M059J (cell line): ENCODE data around the gene KIR3DL3. TPM values are rescaled to one million over a fixed set of nuclear protein-coding genes. Genes with fewer than 3 reads are reported as not detected.
"Not testable (repeated sequence)": the region's sequence is repeated elsewhere in the genome, so short reads cannot be mapped to it uniquely, and the experiment has no call there.

ENCODE experiments used
- DNase-seq: peaks from one replicate; pipeline ENCODE4 v3.0.0-alpha.2; 2012; ENCODE audit warnings: low read depth
- total RNA-seq: library from RNA; depleted of rRNA; stranded (reverse); fragments of >200 nt; shearing (Covaris generic); gene quantifications from 2 replicates; pipeline ENCODE4 v1.2.3, GENCODE V29; 2014; rRNA removed

The KIR3DL3 gene
- not detected in 2 replicates for total RNA-seq

DNA sequence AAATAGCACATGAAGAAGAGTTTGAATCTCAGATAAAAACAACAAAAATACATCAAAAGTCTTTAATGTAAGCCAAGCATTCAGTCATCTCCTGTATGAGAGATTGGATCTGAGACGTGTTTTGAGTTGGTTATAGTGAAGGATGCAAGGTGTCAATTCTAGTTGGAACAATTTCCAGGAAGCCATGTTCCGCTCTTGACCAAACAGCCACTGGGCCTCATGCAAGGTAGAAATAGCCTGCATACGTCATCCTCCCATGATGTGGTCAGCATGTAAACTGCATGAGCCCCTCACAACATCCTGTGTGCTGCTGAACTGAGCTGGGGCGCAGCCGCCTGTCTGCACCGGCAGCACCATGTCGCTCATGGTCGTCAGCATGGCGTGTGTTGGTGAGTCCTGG is at the start of gene KIR3DL3:
Gene KIR3DL3 (plus strand): TSS at position 301 of the 400 bp plus-strand sequence. CDS start 55 bp downstream, at position 356.
- DNase-seq: no peak

DNA sequence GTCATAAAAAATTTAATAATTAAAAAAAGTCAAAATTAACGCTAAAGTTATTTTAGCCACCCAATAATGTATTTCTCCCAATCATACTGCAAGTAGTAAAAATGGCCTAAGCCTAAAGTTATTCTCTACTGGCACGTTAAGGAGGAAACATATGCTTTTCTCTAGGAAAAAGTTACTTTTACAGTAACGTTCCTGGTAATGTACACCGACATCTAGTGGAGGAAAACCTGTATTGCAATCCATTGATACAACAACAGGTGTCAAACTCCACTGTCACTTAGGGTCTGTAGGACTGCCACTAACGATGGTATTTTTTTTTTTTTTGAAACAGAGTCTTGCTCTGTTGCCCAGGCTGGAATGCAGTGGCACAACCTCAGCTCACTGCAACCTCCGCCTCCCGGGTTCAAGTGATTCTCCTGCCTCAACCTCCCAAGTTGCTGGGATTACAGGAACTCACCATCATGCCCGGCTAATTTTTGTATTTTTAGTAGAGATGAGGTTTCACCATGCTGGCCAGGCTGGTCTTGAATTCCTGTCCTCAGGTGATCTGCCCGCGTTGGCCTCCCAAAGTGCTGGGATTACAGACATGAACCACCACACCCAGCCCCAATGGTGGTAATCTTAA is 47.9 kb upstream of the KIR3DL3 start:
- peak; percentile 36 for DNase-seq

DNA sequence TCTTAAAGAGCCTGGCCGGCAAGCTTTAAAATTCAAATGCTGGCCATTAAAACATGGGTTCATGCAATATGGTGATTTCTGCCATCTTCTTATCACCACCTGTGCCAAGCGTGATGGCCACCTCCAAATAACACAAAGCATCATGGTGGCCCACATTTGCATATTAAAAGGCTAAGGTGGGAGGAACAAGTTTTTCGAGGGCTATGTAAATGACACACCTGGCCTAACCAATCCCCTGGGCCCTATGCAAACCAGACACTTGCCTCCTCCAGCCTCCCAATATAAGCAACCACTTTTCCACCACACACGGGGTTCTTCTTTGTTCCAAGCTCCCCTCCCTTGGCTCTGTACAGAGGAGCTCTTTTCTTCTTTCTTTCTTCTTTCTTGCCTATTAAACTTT is 47.0 kb upstream of the KIR3DL3 start:
- DNase-seq: no peak

DNA sequence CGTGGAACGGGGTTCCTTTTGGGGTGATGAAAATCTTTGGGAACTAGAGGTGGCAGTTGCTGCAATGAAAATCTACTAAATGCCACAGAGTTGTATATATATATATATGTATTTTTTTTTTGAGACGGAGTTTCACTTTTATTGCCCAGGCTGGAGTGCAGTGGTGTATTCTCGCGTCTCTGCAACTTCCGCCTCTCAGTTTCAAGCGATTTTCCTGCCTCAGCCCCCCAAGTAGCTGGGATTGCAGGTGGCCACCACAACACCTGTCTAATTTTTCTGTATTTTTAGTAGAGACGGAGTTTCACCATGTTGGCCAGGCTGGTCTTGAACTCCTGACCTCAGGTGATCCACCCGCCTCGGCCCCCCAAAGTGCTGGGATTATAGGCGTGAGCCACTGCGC is 42.6 kb upstream of the KIR3DL3 start:
- not testable (repeated sequence) for DNase-seq

DNA sequence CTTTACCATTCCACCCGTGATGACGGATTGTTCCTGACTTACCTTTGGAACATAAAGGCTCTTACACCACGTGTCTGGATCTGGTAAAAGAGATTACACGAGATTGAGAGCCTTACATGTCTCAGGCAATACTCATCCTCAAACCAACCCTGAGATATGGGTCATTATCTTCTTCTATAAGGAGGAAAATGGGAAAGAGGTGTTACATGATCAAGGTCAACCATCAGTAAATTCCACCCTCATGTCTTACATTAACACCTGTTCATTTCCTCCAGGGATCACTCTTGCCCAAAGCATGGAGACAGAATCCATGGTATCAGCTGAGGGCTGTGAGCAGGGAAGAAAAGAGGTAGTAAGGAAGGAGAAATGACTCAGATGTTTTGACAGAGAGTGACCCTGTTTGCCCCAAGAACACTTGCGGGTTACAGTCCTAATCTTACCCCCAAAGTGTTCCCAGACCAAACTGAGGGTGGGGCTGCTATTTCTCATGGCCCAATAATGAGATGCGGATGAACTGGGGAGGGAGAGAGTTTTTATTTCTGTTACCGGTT is 41.9 kb upstream of the KIR3DL3 start:
- DNase-seq: no peak

DNA sequence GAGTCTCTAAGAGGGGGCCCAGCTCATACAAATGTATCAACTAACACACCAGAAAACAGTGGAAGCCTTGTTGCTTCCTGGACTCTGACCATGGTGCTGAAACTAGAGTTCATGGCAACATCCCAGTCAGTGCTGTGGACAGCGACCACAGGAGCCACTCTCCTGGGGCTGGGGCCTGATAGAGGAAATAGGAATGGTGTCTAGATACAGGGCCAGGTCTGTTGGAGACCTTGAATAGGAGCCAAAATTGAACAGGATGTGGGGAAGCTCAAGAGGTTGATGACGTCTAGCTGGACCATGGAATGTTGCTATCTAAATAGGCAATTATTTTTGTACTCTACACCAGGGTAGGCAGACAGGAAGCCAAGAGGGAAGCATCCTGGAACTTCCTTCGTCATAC is 39.7 kb upstream of the KIR3DL3 start:
- DNase-seq: peak; percentile 42

DNA sequence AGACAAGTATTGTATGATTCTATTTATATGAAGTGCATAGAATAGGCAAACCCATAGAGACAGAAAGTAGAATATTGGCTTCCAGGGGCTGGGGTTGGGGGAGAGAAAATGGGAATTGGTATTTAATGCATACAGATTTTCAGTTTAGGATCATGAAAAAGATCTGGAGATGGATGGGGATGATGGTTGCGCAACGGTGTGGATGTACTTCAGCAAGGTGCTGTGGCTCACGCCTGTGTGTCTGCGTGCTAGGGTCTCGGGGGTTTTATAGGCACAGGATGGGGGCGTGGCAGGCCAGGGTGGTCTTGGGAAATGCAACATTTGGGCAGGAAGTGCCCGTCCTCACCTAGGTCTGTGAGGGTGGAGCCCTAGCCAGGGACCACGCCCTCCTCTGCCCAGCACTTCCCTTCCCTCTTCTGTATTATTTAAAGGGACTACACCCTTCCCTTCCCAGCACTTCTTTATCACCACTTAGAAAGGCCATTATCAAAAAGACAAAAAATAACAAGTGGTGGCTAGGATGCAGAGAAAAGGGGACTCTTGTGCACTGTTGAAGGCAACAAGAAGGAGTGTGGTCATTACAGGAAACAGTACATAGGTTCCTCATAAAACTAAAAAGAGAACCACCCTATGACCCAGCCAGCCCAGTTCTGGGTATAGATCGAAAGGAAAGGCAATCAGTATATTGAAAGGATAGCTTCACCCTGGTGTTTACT is 32.5 kb upstream of the KIR3DL3 start:
- DNase-seq: no peak

DNA sequence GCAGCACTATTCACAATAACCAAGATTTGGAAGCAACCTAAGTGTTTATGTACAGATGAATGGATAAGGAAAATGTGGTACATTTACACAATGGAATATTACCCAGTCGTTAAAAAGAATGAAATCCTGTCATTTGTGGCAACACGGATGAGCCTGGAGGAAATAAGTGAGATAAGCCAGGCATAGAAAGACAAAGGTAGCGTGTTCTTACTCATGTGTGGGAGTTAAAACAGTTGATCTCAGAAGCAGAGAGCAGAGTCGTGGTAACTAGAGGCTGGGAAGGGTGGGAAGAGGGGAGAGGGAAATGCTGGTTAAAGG is 32.0 kb upstream of the KIR3DL3 start:
- no peak for DNase-seq

DNA sequence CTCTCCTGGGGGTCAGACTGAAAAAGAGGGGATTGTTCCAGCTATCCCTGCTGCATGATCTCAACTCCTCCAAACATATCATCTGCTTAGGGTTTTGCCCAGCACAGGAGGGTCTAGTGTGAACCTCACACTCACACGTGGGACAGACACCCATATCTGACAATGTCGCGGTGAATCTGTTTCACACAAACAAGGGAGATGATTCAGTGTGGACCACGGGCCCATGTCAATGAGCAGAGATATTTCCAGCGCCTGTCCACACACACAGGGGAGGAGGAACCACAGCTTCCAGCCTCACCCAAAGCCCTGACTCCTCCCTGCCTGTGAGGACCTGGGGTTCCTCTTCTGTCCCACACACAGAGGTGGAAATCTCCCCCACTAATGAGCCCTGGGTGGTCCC is 29.6 kb upstream of the KIR3DL3 start:
- DNase-seq: no peak

DNA sequence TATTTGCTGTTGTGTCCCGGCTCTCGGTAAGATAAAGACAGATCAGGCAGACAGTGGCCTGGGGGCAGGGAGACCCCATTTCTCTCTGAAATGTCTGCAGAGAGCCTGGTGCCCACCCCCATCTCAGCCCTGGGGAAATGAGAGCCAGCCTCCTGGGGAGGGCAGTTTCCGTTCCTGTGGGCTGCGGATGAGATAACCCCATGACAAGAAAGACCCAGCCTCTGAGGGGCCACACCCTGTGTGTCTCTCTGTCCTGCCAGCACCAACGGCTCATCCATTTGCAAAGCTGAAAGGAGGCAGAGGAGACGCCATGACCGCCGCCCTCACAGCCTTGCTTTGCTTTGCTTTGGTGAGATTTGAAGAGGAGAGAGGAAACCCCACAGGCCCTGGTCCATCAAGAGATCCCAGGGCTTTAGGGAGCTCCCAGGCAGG is 28.1 kb upstream of the KIR3DL3 start:
- no peak for DNase-seq

DNA sequence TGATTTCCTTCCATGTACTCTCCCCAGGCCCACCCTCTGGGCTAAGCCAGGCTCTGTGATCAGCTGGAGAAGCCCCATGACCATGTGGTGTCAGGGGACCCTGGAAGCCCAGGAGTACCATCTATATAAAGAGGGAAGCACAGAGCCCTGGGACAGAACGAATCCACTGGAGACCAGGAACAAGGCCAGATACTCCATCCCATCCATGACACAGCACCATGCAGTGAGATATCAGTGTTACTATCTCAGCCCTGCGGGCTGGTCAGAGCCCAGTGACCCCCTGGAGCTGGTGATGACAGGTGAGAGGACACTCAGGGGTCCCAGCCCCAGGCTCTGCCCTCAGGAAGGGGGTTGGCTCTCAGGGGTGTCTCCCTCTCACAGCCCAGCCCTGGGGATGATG is 27.5 kb upstream of the KIR3DL3 start:
- DNase-seq: no peak

DNA sequence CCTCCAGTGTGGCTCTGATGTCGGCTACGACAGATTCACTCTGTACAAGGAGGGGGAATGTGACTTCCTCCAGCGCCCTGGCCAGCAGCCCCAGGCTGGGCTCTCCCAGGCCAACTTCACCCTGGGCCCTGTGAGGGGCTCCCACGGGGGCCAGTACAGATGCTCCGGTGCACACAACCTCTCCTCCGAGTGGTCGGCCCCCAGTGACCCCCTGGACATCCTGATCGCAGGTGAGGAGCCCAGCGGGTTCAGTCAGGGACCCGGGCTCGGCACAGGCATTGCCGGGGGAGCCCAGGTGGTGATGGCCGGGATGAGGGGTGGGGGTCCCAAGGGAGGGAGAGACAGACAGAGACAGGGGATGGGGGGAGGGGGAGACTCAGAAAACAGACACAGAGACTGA is 26.5 kb upstream of the KIR3DL3 start:
- not testable (repeated sequence) for DNase-seq

DNA sequence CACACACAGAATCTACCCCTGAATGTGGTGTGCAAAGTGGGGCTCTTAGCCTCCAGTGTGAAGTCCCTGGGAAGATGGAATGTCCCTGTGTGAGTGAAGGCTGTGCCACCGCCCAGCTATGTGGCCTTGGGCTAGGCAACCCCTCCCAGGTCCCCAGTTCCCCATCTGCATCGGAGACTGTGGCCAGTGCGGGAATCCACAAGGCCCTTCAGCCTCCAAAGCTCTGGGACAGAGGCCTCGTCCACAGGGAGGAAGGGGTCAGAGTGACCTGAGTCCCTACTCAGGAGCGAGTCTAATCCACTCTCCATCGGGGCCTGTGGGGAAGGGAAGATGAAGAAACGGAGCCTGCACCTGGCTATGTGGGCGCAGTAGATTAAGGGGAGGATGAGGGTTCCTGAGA is 19.3 kb upstream of the KIR3DL3 start:
- DNase-seq: no peak

DNA sequence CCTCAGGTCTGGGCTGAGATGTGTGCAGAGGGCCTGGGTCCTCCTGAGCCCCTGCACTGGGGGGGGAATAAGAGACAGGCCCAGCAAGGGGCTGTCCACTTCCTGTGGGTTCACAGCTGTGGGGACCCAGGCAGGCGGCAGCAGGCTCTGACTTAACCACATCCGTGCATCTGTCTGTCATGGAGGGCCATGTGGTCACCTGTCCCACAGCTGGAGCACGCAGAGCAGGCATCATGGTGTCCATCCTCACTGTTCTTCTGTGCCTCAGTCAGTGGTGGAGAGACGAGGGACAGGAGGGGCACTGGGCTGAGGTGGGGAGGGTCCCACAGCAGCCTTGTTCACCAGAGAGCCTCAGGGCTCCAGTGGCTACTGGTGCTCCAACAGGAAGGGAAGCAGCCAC is 16.3 kb upstream of the KIR3DL3 start:
- DNase-seq: no peak

DNA sequence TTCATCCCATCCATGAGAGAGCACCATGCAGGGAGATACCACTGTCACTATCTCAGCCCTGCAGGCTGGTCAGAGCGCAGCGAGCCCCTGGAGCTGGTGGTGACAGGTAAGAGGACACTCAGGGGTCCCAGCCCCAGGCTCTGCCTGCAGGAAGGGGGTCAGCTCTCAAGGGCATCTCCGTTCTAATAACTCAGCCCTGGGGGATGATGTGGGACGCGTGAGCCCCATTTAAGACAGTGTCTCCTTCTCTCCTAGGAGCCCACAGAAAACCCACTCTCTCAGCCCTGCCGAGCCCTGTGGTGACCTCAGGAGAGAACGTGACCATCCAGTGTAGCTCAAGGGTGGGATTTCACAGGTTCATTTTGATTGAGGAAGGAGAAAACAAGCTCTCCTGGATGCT is 15.5 kb upstream of the KIR3DL3 start:
- no peak for DNase-seq

DNA sequence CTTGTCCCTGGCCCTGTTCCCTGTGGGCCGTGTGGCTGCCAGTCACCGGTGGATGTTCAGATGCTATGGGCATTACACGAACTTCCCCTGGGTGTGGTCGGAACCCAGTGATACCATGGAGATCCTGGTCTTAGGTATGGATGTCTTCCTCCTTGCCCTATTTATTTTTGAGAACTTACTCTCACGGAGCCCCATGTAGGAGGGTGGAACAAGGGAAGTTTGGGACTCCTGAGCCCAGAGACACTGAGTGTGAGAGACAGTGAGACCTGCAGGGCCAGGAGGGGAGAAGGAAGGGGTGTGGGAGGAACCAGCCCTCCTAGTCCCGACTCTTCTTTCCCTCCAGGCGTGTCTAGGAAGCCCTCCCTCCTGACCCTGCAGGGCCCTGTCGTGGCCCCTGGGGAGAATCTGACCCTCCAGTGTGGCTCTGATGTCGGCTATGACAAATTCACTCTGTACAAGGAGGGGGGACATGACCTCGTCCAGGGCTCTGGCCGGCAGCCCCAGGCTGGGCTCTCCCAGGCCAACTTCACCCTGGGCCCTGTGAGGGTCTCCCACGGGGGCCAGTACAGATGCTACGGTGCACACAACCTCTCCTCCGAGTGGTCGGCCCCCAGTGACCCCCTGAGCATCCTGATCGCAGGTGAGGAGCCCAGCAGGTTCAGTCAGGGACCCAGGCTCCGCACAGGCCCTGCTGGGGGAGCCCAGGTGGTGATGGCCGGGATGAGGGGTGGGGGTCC is 14.9 kb upstream of the KIR3DL3 start:
- no peak for DNase-seq

DNA sequence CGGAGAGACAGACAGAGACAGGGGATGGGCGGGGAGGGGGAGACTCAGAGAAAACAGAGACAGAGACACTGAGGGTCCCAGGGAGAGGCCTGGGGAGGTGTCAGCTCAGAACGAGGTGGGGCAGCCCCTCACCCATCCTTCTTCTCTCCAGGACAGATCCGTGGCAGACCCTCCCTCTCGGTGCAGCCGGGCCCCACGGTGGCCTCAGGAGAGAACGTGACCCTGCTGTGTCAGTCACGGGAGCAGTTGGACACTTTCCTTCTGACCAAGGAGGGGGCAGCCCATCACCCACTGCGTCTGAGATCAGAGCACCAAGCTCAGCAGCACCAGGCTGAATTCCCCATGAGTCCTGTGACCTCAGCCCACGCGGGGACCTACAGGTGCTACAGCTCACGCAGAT is 14.3 kb upstream of the KIR3DL3 start:
- not testable (repeated sequence) for DNase-seq

DNA sequence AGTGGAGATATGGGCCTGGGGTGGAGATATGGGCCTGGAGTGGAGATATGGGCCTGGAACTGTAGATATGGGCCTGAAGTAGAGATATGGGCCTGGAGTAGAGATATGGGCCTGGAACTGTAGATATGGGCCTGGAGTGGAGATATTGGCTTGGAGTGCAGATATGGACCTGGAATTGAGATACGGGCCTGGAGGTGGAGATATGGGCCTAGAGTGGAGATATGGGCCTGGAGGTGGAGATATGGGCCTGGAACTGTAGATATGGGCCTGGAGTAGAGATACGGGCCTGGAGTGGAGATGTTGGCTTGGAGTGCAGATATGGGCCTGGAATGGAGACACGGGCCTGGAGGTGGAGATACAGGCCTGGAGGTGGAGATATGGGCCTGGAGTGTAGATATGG is 402 bp downstream of the KIR3DL3 start:
- no peak for DNase-seq

DNA sequence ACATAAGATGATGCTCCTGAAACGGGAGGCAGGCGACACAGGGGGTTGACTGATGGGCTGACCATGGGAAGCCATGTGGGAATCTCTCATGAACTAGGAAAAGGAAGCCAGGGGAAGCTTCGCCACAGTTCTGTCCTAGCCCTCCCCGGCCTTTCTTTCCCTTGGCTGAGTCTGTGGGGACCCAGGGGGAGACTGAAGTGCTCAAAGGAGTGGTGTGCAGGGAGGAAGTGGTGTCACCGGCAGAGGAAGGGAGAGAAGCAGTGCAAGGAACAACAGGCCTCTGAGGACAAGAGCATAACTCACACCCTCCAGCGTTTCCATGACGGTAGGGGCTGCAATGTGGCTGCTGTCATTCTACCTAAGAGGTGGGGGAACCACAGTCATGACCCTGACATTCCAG is 1.1 kb downstream of the KIR3DL3 start:
- no peak for DNase-seq

DNA sequence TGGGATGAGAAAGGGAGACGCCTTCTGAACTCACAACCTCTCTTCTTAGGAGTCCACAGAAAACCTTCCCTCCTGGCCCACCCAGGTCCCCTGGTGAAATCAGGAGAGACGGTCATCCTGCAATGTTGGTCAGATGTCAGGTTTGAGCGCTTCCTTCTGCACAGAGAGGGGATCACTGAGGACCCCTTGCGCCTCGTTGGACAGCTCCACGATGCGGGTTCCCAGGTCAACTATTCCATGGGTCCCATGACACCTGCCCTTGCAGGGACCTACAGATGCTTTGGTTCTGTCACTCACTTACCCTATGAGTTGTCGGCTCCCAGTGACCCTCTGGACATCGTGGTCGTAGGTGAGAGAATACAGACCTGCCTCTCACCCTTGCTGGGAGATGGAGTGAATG is 3.3 kb downstream of the KIR3DL3 start:
- DNase-seq: no peak

DNA sequence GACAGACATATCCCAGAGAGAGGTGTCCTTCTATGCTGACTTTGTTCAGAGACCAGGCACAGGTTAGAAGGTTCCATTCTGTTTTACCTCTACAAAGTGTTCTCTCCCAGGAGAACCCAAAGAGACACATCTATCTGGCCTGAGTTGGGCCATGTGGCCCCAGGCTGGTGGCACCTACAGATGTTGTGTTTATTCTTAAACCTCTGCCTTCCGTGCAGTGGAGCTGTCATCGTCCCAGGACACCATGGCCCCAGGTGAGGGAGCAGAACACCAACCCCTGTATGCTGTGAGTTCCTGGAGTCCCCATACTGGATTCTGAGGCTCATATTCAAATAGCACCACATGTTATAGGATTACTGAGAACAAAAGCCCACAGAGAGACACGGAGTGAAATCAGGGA is 3.9 kb downstream of the KIR3DL3 start:
- no peak for DNase-seq

DNA sequence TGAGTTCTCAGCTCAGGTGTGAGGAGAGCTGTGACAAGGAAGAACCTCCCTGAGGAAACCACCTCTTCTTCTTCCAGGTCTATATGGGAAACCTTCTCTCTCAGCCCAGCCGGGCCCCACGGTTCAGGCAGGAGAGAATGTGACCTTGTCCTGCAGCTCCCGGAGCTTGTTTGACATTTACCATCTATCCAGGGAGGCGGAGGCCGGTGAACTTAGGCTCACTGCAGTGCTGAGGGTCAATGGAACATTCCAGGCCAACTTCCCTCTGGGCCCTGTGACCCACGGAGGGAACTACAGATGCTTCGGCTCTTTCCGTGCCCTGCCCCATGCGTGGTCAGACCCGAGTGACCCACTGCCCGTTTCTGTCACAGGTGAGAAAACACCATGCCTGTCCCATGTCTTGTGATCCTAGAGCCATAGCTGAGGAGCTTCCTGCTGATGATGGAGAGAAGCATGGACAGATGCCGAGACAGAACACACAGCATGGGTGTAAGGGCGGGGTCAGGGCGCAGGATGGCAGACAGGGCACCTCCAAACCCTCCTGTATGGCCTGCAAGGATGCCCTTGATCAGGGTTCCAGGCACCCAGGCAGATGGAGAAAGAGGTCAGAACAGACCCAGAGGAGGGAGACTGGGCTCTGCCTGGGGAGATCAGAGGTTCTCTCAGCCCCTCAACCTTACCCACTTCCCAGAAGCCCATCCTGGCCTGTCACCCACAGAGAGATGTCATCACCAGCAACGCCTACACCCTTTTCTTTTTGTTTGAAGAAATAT is 5.4 kb downstream of the KIR3DL3 start:
- DNase-seq: no peak
